Stimulated activated CD4-positive, alpha-beta T cell treated with anti-CD3 and anti-CD28 coated beads, Interleukin-4, amount 100 ng/mL, for 1 hour (primary cell): ENCODE data around the gene PKMYT1.
"Not testable (repeated sequence)": the region's sequence is repeated elsewhere in the genome, so short reads cannot be mapped to it uniquely, and the experiment has no call there.

Source experiments
- DNase-seq: peaks from one replicate; pipeline ENCODE4 v3.0.0-alpha.2; 2020

The PKMYT1 gene

GRCh38 chr16:2955779-2956578 is 24.3 kb downstream of the PKMYT1 start:
- no peak for DNase-seq

- DNase-seq, result no peak
Observed at GRCh38 chr16:2955438-2955778, 24.8 kb downstream of the PKMYT1 start.

GRCh38 chr16:2954656-2955381 is 25.4 kb downstream of the PKMYT1 start:
- DNase-seq, result no peak

GRCh38 chr16:2953706-2954627 is 26.3 kb downstream of the PKMYT1 start:
- DNase-seq, result no peak

GRCh38 chr16:2952679-2953078 is 27.6 kb downstream of the PKMYT1 start:
- DNase-seq, result no peak

- no peak for DNase-seq
Observed at GRCh38 chr16:2950773-2951172, 29.5 kb downstream of the PKMYT1 start.

- DNase-seq, result no peak
Observed at GRCh38 chr16:2950353-2950724, 29.9 kb downstream of the PKMYT1 start.

GRCh38 chr16:2949705-2950352 is 30.4 kb downstream of the PKMYT1 start:
- DNase-seq, result no peak

- DNase-seq, result no peak
Observed at GRCh38 chr16:2948807-2949704, 31.2 kb downstream of the PKMYT1 start.

- DNase-seq, result no peak
Observed at GRCh38 chr16:2946649-2947048, 33.6 kb downstream of the PKMYT1 start.

- not testable (repeated sequence) for DNase-seq
Observed at GRCh38 chr16:2943716-2944115, 36.5 kb downstream of the PKMYT1 start.

- no peak for DNase-seq
Observed at GRCh38 chr16:2942045-2942444, 38.2 kb downstream of the PKMYT1 start.

- DNase-seq, result no peak
Observed at GRCh38 chr16:2939968-2940367, 40.3 kb downstream of the PKMYT1 start.

GRCh38 chr16:2938206-2938605 is 42.0 kb downstream of the PKMYT1 start:
- DNase-seq, result no peak

- DNase-seq, result no peak
Observed at GRCh38 chr16:2937170-2937569, 43.1 kb downstream of the PKMYT1 start.

- DNase-seq, result no peak
Observed at GRCh38 chr16:2936436-2937011, 43.7 kb downstream of the PKMYT1 start.

GRCh38 chr16:2934450-2934849 is 45.8 kb downstream of the PKMYT1 start:
- no peak for DNase-seq

GRCh38 chr16:2933701-2934100 is 46.5 kb downstream of the PKMYT1 start:
- DNase-seq, result no peak

GRCh38 chr16:2933136-2933535 is 47.1 kb downstream of the PKMYT1 start:
- no peak for DNase-seq

GRCh38 chr16:2931231-2931914 is 48.9 kb downstream of the PKMYT1 start:
- not testable (repeated sequence) for DNase-seq

- DNase-seq, result no peak
Observed at GRCh38 chr16:2930236-2930635, 50.0 kb downstream of the PKMYT1 start.
